OCI-LY3 (cell line): ENCODE data around the gene PCDH15.

Source experiments
- H2AFZ ChIP-seq: fragments of 200-600, 300-600 bp; shearing (Covaris generic); 2 replicates; pipeline ENCODE4 v1.6.0; 2014; ENCODE audit warnings: antibody characterized with exemption, low read depth, low read length
- H3K27ac ChIP-seq: fragments of 200-600, 300-600 bp; sonication (generic); 2 replicates; pipeline ENCODE4 v1.5.1; 2014; ENCODE audit warnings: mild to moderate bottlenecking, low read length, moderate library complexity, mixed read lengths
- H3K27me3 ChIP-seq: fragments of 200-600, 300-600 bp; sonication (generic); 2 replicates; pipeline ENCODE4 v1.6.1; 2014; ENCODE audit warnings: low read depth, low read length, mixed read lengths
- H3K36me3 ChIP-seq: fragments of 200-600, 300-600 bp; sonication (generic); replicated peaks from 2 replicates; pipeline ENCODE3; 2014; ENCODE audit warnings: low read depth, low read length, mixed read lengths
- H3K4me1 ChIP-seq: fragments of 300-600, 200-600 bp; sonication (generic); 2 replicates; pipeline ENCODE4 v1.6.1; 2014; ENCODE audit warnings: low read length, mixed read lengths
- H3K4me2 ChIP-seq: fragments of 200-600, 300-600 bp; sonication (generic); 2 replicates; pipeline ENCODE4 v1.6.1; 2014; ENCODE audit warnings: low read length, mixed read lengths
- H3K4me3 ChIP-seq: fragments of 300-600, 200-600 bp; sonication (generic); 2 replicates; pipeline ENCODE4 v1.5.1; 2014; ENCODE audit warnings: antibody characterized with exemption, mild to moderate bottlenecking, low read length, moderate library complexity
- H3K79me2 ChIP-seq: fragments of 300-600, 200-600 bp; shearing (Covaris generic); 2 replicates; pipeline ENCODE4 v1.6.1; 2014; ENCODE audit warnings: mild to moderate bottlenecking, low read length, mixed read lengths
- H3K9ac ChIP-seq: fragments of 300-600, 200-600 bp; shearing (Covaris generic); 2 replicates; pipeline ENCODE4 v1.6.0; 2014; ENCODE audit warnings: mild to moderate bottlenecking, low read length, moderate library complexity
- H3K9me3 ChIP-seq: fragments of 200-600, 300-600 bp; shearing (Covaris generic); 2 replicates; pipeline ENCODE4 v1.6.1; 2014; ENCODE audit warnings: low read length, mixed read lengths; ENCODE audit not compliant: insufficient read depth
- H4K20me1 ChIP-seq: fragments of 200-600, 300-600 bp; sonication (generic); 2 replicates; pipeline ENCODE4 v1.6.1; 2016; ENCODE audit warnings: low read length, mixed read lengths; ENCODE audit not compliant: insufficient read depth
- CTCF ChIP-seq: fragments of 200-600, 300-600 bp; sonication (generic); IDR thresholded peaks from 2 replicates; pipeline ENCODE4 v1.5.1; 2014; ENCODE audit warnings: antibody characterized with exemption, low read length, low read depth
- EZH2phosphoT487 ChIP-seq: fragments of 200-600 bp; shearing (Covaris generic); IDR thresholded peaks from 2 replicates; pipeline ENCODE4 v1.6.1; 2018; ENCODE audit warnings: antibody characterized with exemption, mixed run types, low read depth

Gene PCDH15

GRCh38 chr10:54066646-54067045 lies 734.4 kb downstream of the PCDH15 start:
- no peak overlapping the region for H2AFZ ChIP-seq
- H3K36me3 ChIP-seq = no peaks in the 10 kb centered on the region
- H3K4me2 ChIP-seq = no peak overlapping the region
- no peak overlapping the region for H3K27ac ChIP-seq
- no peaks in the 10 kb centered on the region for H3K79me2 ChIP-seq
- no peaks in the 10 kb centered on the region for H3K27me3 ChIP-seq
- no peak overlapping the region for H3K4me3 ChIP-seq
- peaks cover 18% of the 10 kb centered on the region for H3K4me1 ChIP-seq
- H3K9ac ChIP-seq = no peak overlapping the region
- H3K9me3 ChIP-seq = no peaks in the 10 kb centered on the region
- H4K20me1 ChIP-seq = no peaks in the 10 kb centered on the region
- TF ChIP-seq CTCF = no peak

- no peak overlapping the region for H3K9ac ChIP-seq
- TF ChIP-seq EZH2phosphoT487 (no peak), CTCF (no peak)
- no peaks in the 10 kb centered on the region for H3K79me2 ChIP-seq
- H4K20me1 ChIP-seq = no peaks in the 10 kb centered on the region
- no peak overlapping the region for H2AFZ ChIP-seq
- H3K4me1 ChIP-seq = peaks cover 18% of the 10 kb centered on the region
- H3K27me3 ChIP-seq = no peaks in the 10 kb centered on the region
- no peaks in the 10 kb centered on the region for H3K36me3 ChIP-seq
- H3K4me2 ChIP-seq = peak overlapping the region; percentile 21; the same call in 1 of the 2 replicates
- H3K9me3 ChIP-seq = no peaks in the 10 kb centered on the region
- H3K4me3 ChIP-seq = no peak overlapping the region
- no peak overlapping the region for H3K27ac ChIP-seq
These were observed 735.9 kb downstream of the PCDH15 start for GRCh38 chr10:54065106-54065505.

- Histone ChIP-seq H3K27me3 (no peaks in the 10 kb centered on the region), H3K4me3 (no peak overlapping the region), H3K9ac (no peak overlapping the region), H3K4me1 (peaks cover 18% of the 10 kb centered on the region), H3K27ac (no peak overlapping the region), H3K79me2 (no peaks in the 10 kb centered on the region), H3K9me3 (no peaks in the 10 kb centered on the region), H2AFZ (no peak overlapping the region), H3K4me2 (no peak overlapping the region), H3K36me3 (no peaks in the 10 kb centered on the region), H4K20me1 (no peaks in the 10 kb centered on the region)
- TF ChIP-seq EZH2phosphoT487 (no peak), CTCF (no peak)
These were observed 736.8 kb downstream of the PCDH15 start for GRCh38 chr10:54064215-54064614.

- H3K36me3 ChIP-seq = no peaks in the 10 kb centered on the region
- no peak overlapping the region for H3K27ac ChIP-seq
- no peaks in the 10 kb centered on the region for H3K79me2 ChIP-seq
- H3K4me3 ChIP-seq = no peak overlapping the region
- H2AFZ ChIP-seq = no peak overlapping the region
- H3K9me3 ChIP-seq = no peaks in the 10 kb centered on the region
- no peak overlapping the region for H3K4me2 ChIP-seq
- no peaks in the 10 kb centered on the region for H3K27me3 ChIP-seq
- TF ChIP-seq EZH2phosphoT487 = no peak
- TF ChIP-seq CTCF = no peak
- H4K20me1 ChIP-seq = no peaks in the 10 kb centered on the region
- H3K9ac ChIP-seq = no peak overlapping the region
- peaks cover 18% of the 10 kb centered on the region for H3K4me1 ChIP-seq
These were observed 737.5 kb downstream of the PCDH15 start for GRCh38 chr10:54063514-54063913.
